A549 (cell line): ENCODE measurements around the gene TERB1. TPM values are rescaled to one million over a fixed set of nuclear protein-coding genes. Genes with fewer than 3 reads are reported as not detected.

Experiments
- ATAC-seq, 2 experiments: fragments of 200-7000 bp in 1 of 2; fragments of >200 bp in 1 of 2; cut with Nextera tagmentation in 1 of 2; cut with Tn5 transposase in 1 of 2; 3 replicates each; pipeline versions ENCODE4 v1.8.0 to v1.9.1; 2018 to 2020; ENCODE audit warnings: mild to moderate bottlenecking in 1 of 2, moderate library complexity in 1 of 2
- CTCF ChIA-PET: fragments of 300-600 bp; sonication (Branson Sonifier 250); formaldehyde crosslinking; extraction: SDS; loops from one replicate; lab custom pipeline; 2021; ENCODE audit warnings: antibody characterized with exemption, inconsistent platforms; lab: Yijun Ruan, JAX
- POLR2A ChIA-PET: fragments of 350-600 bp; formaldehyde crosslinking; extraction: SDS; loops from one replicate; lab custom pipeline; 2021; ENCODE audit warnings: antibody characterized with exemption, inconsistent platforms; lab: Yijun Ruan, JAX
- DNase-seq, 2 experiments: peaks; one replicate each; pipeline versions ENCODE4 v3.0.0 to v3.0.0-alpha.2; 2011 to 2016; ENCODE audit warnings: low read depth in 1 of 2, low spot score in 1 of 2
- FAIRE-seq: peaks from 2 replicates; lab custom pipeline; 2011; peaks lifted over from hg19 to GRCh38; lab: Jason Lieb, UNC
- H3K27ac ChIP-seq, 2 experiments: fragments of >200 bp; sonication (Bioruptor Twin); formaldehyde crosslinking; 3 replicates each; pipeline ENCODE4 v1.5.1; 2016 to 2017
- H3K4me1 ChIP-seq: fragments of >200 bp; sonication (Bioruptor Twin); formaldehyde crosslinking; 3 replicates; pipeline ENCODE4 v1.6.1; 2016
- H3K4me2 ChIP-seq: fragments of >200 bp; sonication (Bioruptor Twin); formaldehyde crosslinking; 3 replicates; pipeline ENCODE4 v1.6.1; 2016
- H3K4me3 ChIP-seq: fragments of >200 bp; sonication (Bioruptor Twin); formaldehyde crosslinking; 3 replicates; pipeline ENCODE4 v1.5.1; 2016
- H3K9me3 ChIP-seq: fragments of >200 bp; sonication (Bioruptor Twin); formaldehyde crosslinking; 3 replicates; pipeline ENCODE4 v1.6.1; 2016
- BHLHE40 ChIP-seq: IDR thresholded peaks from 2 replicates; pipeline ENCODE4 v1.6.1; 2012; ENCODE audit warnings: low read depth, low read length, inconsistent platforms
- CBX2 ChIP-seq: fragments of 200-600 bp; sonication (generic); IDR thresholded peaks from 2 replicates; pipeline ENCODE4 v1.6.1; 2016; ENCODE audit warnings: low read depth, mild to moderate bottlenecking, borderline replicate concordance
- CBX8 ChIP-seq: fragments of 200-600 bp; sonication (generic); IDR thresholded peaks from 2 replicates; pipeline ENCODE4 v1.6.1; 2016
- EHF ChIP-seq: fragments of 250-450 bp; sonication (Bioruptor Pico); IDR thresholded peaks from 2 replicates; pipeline ENCODE4 v1.5.0; 2020; ENCODE audit warnings: mild to moderate bottlenecking
- EHMT2 ChIP-seq: fragments of 200-600 bp; sonication (generic); IDR thresholded peaks from 2 replicates; pipeline ENCODE4 v1.6.1; 2016; ENCODE audit warnings: antibody characterized with exemption, low read depth, mild to moderate bottlenecking, moderate library complexity
- ELK1 ChIP-seq: fragments of 150-350 bp; IDR thresholded peaks from 2 replicates; pipeline ENCODE4 v1.6.1; 2014; ENCODE audit warnings: low read depth, mild to moderate bottlenecking, low read length
- EP300 ChIP-seq, 2 experiments: fragments of >200 bp; sonication (Bioruptor Twin); formaldehyde crosslinking; IDR thresholded peaks; 2 replicates in 1 of 2; 3 replicates in 1 of 2; pipeline ENCODE4 v1.6.1; 2016 to 2017
- FOSB ChIP-seq: fragments of 250-450 bp; sonication (Bioruptor Pico); IDR thresholded peaks from 2 replicates; pipeline ENCODE4 v1.5.0; 2020; ENCODE audit warnings: mild to moderate bottlenecking, moderate library complexity
- GATA3 ChIP-seq: IDR thresholded peaks from 2 replicates; pipeline ENCODE4 v1.6.1; 2012; ENCODE audit warnings: borderline replicate concordance
- HES2 ChIP-seq: fragments of >200 bp; sonication (Bioruptor Twin); formaldehyde crosslinking; IDR thresholded peaks from 2 replicates; pipeline ENCODE4 v1.6.1; 2016
- HEYL ChIP-seq: fragments of 250-450 bp; sonication (Bioruptor Pico); IDR thresholded peaks from 2 replicates; pipeline ENCODE4 v1.8.0; 2021; ENCODE audit warnings: mild to moderate bottlenecking, moderate library complexity
- HOXB5 ChIP-seq: fragments of 250-450 bp; sonication (Bioruptor Pico); IDR thresholded peaks from 2 replicates; pipeline ENCODE4 v1.5.0; 2020; ENCODE audit warnings: mild to moderate bottlenecking, moderate library complexity
- JUNB ChIP-seq: fragments of >200 bp; sonication (Bioruptor Twin); formaldehyde crosslinking; IDR thresholded peaks from 2 replicates; pipeline ENCODE4 v1.6.1; 2016
- MAFK ChIP-seq: fragments of 450-650 bp; IDR thresholded peaks from 2 replicates; pipeline ENCODE4 v1.6.1; 2014; ENCODE audit not compliant: partially characterized antibody
- NFE2L2 ChIP-seq: fragments of 150-350 bp; conservative IDR thresholded peaks from 2 replicates; pipeline ENCODE4 v1.6.1; 2014; ENCODE audit warnings: low read length
- NPAS2 ChIP-seq: fragments of 250-450 bp; sonication (Bioruptor Pico); IDR thresholded peaks from 2 replicates; pipeline ENCODE4 v1.8.0; 2022; ENCODE audit warnings: mild to moderate bottlenecking, moderate library complexity, borderline replicate concordance
- POLR2AphosphoS2 ChIP-seq: conservative IDR thresholded peaks from 2 replicates; pipeline ENCODE4 v1.6.1; 2012; ENCODE audit warnings: low read length, improper control_type of control experiment, inconsistent platforms
- RARB ChIP-seq: fragments of 250-450 bp; sonication (Bioruptor Pico); IDR thresholded peaks from 2 replicates; pipeline ENCODE4 v1.8.0; 2021; ENCODE audit warnings: mild to moderate bottlenecking, moderate library complexity
- USF2 ChIP-seq: fragments of 450-650 bp; IDR thresholded peaks from 2 replicates; pipeline ENCODE4 v1.6.1; 2014; ENCODE audit warnings: antibody characterized with exemption
- ZC3H11A ChIP-seq: fragments of 450-650 bp; IDR thresholded peaks from 2 replicates; pipeline ENCODE4 v1.6.1; 2014; ENCODE audit warnings: antibody characterized with exemption, mild to moderate bottlenecking
- ZFP36 ChIP-seq: fragments of 450-650 bp; IDR thresholded peaks from 2 replicates; pipeline ENCODE4 v1.6.1; 2014; ENCODE audit warnings: borderline replicate concordance; ENCODE audit not compliant: partially characterized antibody
- ZSCAN20 ChIP-seq: fragments of 250-450 bp; sonication (Bioruptor Pico); IDR thresholded peaks from 2 replicates; pipeline ENCODE4 v1.8.0; 2022; ENCODE audit warnings: mild to moderate bottlenecking, moderate library complexity
- WGBS: methylation state at CpG from one replicate; pipeline ENCODE4 v1.1.6; 2017; ENCODE audit errors: missing lambda C conversion rate; 5-methylcytosine and 5-hydroxymethylcytosine counted together
- polyA plus RNA-seq, 4 experiments: library from polyadenylated mRNA; depleted of rRNA in 3 of 4; stranded (reverse); fragments of >200 nt; fragmentation: RNase III in 1 of 4; extraction: RNeasy Plus Mini Kit Qiagen cat#74134 plus additional on column Dnase treatment in 1 of 4; gene quantifications; 2 replicates in 3 of 4; 3 replicates in 1 of 4; pipeline ENCODE4 v1.2.3, GENCODE V29; 2011 to 2017
- TF ChIP-seq, protein P1 (sequence below): IDR thresholded peaks from 2 replicates; pipeline ENCODE4 v1.6.1; 2012; ENCODE audit warnings: low read depth, borderline replicate concordance

Gene TERB1
- polyA plus RNA-seq, 2 of the 4 experiments (the other 2 are of a cell fraction), result 0.17 to 0.18 TPM

- TF ChIP-seq CBX8 (no peak), EP300 (IDR thresholded peaks at IDR 0.05) (no peak), ZSCAN20 (CRISPR knock-in tag) (no peak), POLR2AphosphoS2 (no peak)
Observed at GRCh38 chr16:66774981-66775380, 26.4 kb downstream of the TERB1 start (continued).

- H3K4me3 ChIP-seq, result no peak overlapping the region
- FAIRE-seq (no peak), ATAC-seq (no peak), DNase-seq (no peak)
- TF ChIP-seq NFE2L2 (no peak), FOSB (CRISPR knock-in tag) (no peak), POLR2AphosphoS2 (no peak), HEYL (no peak), NPAS2 (no peak), MAFK (no peak), HES2 (no peak), CBX2 (no peak), GATA3 (no peak), HOXB5 (CRISPR knock-in tag) (no peak), ELK1 (no peak), ZC3H11A (no peak), BHLHE40 (no peak), EHMT2 (no peak)
- TF ChIP-seq, protein P1, sequence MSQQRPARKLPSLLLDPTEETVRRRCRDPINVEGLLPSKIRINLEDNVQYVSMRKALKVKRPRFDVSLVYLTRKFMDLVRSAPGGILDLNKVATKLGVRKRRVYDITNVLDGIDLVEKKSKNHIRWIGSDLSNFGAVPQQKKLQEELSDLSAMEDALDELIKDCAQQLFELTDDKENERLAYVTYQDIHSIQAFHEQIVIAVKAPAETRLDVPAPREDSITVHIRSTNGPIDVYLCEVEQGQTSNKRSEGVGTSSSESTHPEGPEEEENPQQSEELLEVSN, result no peak
- no peak overlapping the region for H3K4me2 ChIP-seq
- no peaks in the 10 kb centered on the region for H3K9me3 ChIP-seq
- no peak overlapping the region for H3K27ac ChIP-seq
- ChIA-PET POLR2A (no interaction called here), CTCF (interaction anchor here (1.2 to 1.3 kb wide), 2 partner anchors 26 to 109 kb away, joined by 3 read pairs; no protein-coding TSS in a partner anchor)
- H3K4me1 ChIP-seq, result no peaks in the 10 kb centered on the region
Observed at GRCh38 chr16:66758086-66758485, 43.3 kb downstream of the TERB1 start.

DNA sequence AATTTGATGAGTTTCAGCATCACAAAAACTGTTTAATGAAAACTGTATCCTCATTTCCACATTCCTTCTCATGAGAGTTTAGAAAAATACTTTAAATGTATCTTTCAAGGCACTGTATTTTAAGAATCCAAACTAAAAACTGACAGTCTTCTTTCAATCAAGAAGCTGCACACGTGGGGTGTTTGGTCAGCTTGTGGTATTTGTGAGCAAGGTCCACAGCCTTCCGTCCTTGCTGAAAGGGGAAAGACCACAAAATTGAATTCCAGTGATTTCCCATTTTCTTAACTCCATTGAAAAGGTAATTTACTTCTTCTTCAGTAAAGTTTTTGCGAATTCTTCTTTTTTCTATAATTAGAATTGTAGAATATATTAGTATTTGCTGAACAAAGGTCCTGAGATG is 46.6 kb downstream of the TERB1 start:
- Histone ChIP-seq H3K27ac (no peak overlapping the region), H3K4me3 (no peak overlapping the region), H3K9me3 (no peaks in the 10 kb centered on the region), H3K4me1 (peaks cover 6% of the 10 kb centered on the region), H3K4me2 (no peak overlapping the region)
- TF ChIP-seq ZFP36, result no peak
- no peak for TF ChIP-seq EHMT2
- no peak for TF ChIP-seq JUNB
- TF ChIP-seq EHF (CRISPR knock-in tag), result no peak
- TF ChIP-seq RARB (CRISPR knock-in tag), result no peak
- TF ChIP-seq USF2, result no peak
- POLR2A ChIA-PET, result no interaction called here
- ATAC-seq (no peak), DNase-seq (no peak), FAIRE-seq (no peak)
- CTCF ChIA-PET, result interaction anchor here (0.8 to 2.8 kb wide), 7 partner anchors 13 to 118 kb away, joined by 3 to 9 read pairs (median 6); partner anchors contain the start of gene NAE1
- 28% methylated on average over 3 of the region's 3 CpGs for WGBS
